Measurements from ENCODE around the gene LACTB. TPM values are rescaled to one million over a fixed set of nuclear protein-coding genes. Genes with fewer than 3 reads are reported as not detected.

LACTB gene
- total RNA-seq, 4 donors from 2014 or later: 10.9 to 37.1 (median 12.6) TPM

- TF ChIP-seq CTCF (IDR thresholded peaks at IDR 0.05) (no peak), POLR2A (IDR thresholded peaks at IDR 0.05) (no peak)
- H3K27ac ChIP-seq: no peak overlapping the region
- H3K36me3 ChIP-seq: no peaks in the 10 kb centered on the region
- H3K4me3 ChIP-seq: no peak overlapping the region
- H3K9me3 ChIP-seq: no peaks in the 10 kb centered on the region
- no peaks in the 10 kb centered on the region for H3K27me3 ChIP-seq
- H3K4me1 ChIP-seq: no peaks in the 10 kb centered on the region
- DNase-seq: no peak
Measured at GRCh38 chr15:63163217-63163616, 41.6 kb downstream of the LACTB start.

GRCh38 chr15:63165166-63165859 lies 43.7 kb downstream of the LACTB start:
- no peaks in the 10 kb centered on the region for H3K36me3 ChIP-seq
- no peaks in the 10 kb centered on the region for H3K9me3 ChIP-seq
- TF ChIP-seq CTCF (IDR thresholded peaks at IDR 0.05): no peak
- no peak for TF ChIP-seq POLR2A (IDR thresholded peaks at IDR 0.05)

GRCh38 chr15:63166219-63166618 lies 44.6 kb downstream of the LACTB start:
- TF ChIP-seq CTCF (IDR thresholded peaks at IDR 0.05) (peak in 4 of 6 experiments; percentile 12 to 32 (median 26)), POLR2A (IDR thresholded peaks at IDR 0.05) (no peak)
- H3K27ac ChIP-seq: no peak overlapping the region
- no peaks in the 10 kb centered on the region for H3K4me1 ChIP-seq
- no peaks in the 10 kb centered on the region for H3K36me3 ChIP-seq
- no peaks in the 10 kb centered on the region for H3K9me3 ChIP-seq
- DNase-seq: no peak
- H3K4me3 ChIP-seq: no peak overlapping the region
- no peaks in the 10 kb centered on the region for H3K27me3 ChIP-seq

More at GRCh38 chr15:63165166-63165859, 43.7 kb downstream of the LACTB start:
- H3K27me3 ChIP-seq: no peaks in the 10 kb centered on the region
- H3K27ac ChIP-seq: no peak overlapping the region
- no peaks in the 10 kb centered on the region for H3K4me1 ChIP-seq
- H3K4me3 ChIP-seq: no peak overlapping the region
- DNase-seq: no peak

GRCh38 chr15:63169788-63170187 lies 48.1 kb downstream of the LACTB start:
- Histone ChIP-seq H3K4me1 (no peaks in the 10 kb centered on the region), H3K27ac (no peak overlapping the region)
- DNase-seq: no peak

GRCh38 chr15:63172376-63172775 lies 50.7 kb downstream of the LACTB start:
- no peaks in the 10 kb centered on the region for H3K4me1 ChIP-seq
- H3K4me3 ChIP-seq: no peak overlapping the region
- DNase-seq: no peak
- H3K36me3 ChIP-seq: no peaks in the 10 kb centered on the region
- no peaks in the 10 kb centered on the region for H3K27me3 ChIP-seq
- TF ChIP-seq POLR2A (IDR thresholded peaks at IDR 0.05): no peak
- TF ChIP-seq CTCF (IDR thresholded peaks at IDR 0.05): no peak
- H3K27ac ChIP-seq: no peak overlapping the region
- no peaks in the 10 kb centered on the region for H3K9me3 ChIP-seq

More at GRCh38 chr15:63169788-63170187, 48.1 kb downstream of the LACTB start:
- Histone ChIP-seq H3K4me3 (no peak overlapping the region), H3K9me3 (no peaks in the 10 kb centered on the region), H3K36me3 (no peaks in the 10 kb centered on the region), H3K27me3 (no peaks in the 10 kb centered on the region)
- TF ChIP-seq CTCF (IDR thresholded peaks at IDR 0.05) (no peak), POLR2A (IDR thresholded peaks at IDR 0.05) (no peak)

Measured in Peyer's patch (tissue), 4 donors.